Measurements from ENCODE around the gene MYBPC3.

- no peak for TF ChIP-seq POLR2AphosphoS5 (IDR thresholded peaks at IDR 0.05; ENCODE audit: borderline replicate concordance, low read depth, low read length)
- TF ChIP-seq EZH2 (IDR thresholded peaks at IDR 0.05) = no peak
Observed at GRCh38 chr11:47340010-47340409, 12.5 kb downstream of the MYBPC3 start.
